T follicular helper cell (primary cell): ENCODE measurements around the gene AIG1.
"Not testable (repeated sequence)": the region's sequence is repeated elsewhere in the genome, so short reads cannot be mapped to it uniquely, and the experiment has no call there.

Experiments
- DNase-seq: peaks from one replicate; pipeline ENCODE4 v3.0.0-alpha.2; 2020; ENCODE audit warnings: low read depth

The AIG1 gene

DNA sequence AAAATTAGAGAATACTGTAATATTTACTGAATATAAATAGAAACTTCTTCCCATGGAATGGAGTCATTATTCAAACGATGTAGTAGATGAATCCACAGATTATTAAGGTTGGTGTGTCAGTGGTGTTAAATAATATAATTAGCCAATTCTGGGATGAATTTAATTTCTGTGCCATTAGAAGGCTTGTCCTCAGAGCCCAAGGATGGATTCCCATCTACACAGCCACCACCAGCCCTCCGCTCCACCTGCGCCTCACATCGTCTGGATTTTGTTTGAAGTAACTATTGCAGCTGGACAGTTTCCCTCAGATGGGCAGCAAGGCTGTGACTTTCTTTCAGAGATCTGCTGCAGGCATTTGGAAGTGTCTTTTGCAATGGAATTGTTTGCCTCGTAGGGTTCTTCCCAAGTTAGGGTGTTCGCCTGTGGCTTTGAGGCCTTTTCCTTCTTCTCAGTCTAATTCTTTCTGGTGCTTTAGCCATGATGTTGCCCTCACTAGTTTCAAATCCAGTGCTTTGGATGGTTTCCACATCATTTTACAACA lies 104.7 kb downstream of the AIG1 start:
- DNase-seq: no peak

DNA sequence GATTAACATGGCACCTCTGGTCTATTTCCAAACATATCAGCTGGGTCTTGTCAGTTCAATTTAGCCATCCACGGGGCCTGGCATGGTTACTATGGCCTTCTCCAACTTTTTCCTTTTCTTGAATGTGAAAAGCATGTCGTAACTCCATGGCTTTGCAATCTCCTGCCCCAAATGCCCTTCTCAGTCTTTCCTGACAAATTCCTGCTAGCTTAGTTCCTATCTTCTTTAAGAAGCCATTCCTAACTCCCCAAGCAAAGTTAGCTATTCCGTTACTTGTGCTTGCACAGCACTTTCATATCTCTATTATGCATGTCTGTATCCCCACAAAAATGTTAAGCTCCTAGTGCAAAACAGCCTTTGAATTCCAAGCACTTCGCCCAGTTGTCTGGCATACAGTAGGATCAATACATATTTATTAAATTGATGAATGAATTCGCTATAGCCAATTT lies 105.6 kb downstream of the AIG1 start:
- no peak for DNase-seq

DNA sequence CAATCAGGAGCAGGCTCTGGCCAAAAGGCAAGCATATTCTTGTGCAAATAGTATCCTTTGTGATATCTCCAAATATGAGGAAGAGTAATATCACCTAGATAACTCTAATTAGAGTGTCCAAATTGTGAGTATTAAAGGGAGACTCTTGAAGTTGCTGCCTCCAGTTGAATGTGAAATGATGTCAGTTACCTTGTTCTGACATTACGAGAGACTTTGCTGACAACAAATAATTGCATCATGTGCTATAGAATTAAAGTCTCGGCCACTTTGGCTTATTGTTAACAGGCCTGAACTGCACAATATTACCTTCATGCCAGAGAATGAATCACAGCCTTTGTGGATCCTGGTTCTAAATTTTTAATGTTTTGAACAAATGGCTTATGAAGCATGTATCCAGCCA lies 106.5 kb downstream of the AIG1 start:
- DNase-seq: no peak

DNA sequence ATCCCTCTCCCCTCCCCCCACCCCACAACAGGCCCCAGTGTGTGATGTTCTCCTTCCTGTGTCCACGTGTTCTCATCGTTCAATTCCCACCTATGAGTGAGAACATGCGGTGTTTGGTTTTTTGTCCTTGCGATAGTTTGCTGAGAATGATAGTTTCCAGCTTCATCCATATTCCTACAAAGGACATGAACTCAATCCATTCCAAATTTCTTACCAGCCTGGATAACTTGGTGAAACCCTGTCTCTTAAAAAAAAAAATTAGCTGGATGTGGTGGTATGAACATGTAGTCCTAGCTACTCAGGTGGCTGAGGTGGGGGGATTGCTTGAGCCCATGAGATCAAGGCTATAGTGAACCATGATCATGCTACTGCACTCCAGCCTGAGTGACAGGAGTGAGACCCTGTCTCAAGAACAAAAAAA lies 107.7 kb downstream of the AIG1 start:
- DNase-seq: not testable (repeated sequence)

DNA sequence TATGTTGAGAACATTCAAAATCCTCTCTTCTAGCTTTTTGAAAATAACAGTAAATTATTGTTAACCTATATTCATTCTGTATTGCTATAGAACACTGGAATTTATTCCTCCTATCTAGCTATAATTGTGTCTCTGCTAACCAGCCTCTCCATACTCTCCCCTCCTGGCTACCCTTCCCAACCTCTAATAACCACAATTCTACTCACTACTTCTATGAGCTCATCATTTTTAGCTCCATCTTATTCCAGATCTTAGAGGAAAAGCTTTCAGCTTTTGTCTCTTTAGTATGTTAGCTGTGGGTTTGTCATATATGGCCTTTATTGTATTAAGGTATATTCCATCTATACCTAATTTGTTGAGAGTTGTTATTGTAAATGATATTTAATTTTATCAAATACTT lies 108.8 kb downstream of the AIG1 start:
- no peak for DNase-seq

DNA sequence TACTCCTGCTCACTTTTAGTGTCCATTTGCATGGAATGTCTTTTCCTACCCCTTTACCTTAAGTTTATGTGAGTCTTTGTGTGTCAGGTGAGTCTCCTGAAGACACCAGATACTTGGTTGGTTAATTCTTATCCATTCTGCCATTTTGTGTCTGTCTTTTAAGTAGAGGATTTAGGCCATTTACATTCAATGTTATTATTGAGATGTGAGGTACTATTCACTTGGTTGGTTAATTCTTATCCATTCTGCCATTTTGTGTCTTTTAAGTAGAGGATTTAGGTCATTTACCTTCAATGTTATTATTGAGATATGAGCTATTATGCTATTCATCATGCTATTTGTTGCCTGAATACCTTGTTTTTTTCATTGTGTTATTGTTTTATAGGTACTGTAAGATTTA lies 113.8 kb downstream of the AIG1 start:
- no peak for DNase-seq

DNA sequence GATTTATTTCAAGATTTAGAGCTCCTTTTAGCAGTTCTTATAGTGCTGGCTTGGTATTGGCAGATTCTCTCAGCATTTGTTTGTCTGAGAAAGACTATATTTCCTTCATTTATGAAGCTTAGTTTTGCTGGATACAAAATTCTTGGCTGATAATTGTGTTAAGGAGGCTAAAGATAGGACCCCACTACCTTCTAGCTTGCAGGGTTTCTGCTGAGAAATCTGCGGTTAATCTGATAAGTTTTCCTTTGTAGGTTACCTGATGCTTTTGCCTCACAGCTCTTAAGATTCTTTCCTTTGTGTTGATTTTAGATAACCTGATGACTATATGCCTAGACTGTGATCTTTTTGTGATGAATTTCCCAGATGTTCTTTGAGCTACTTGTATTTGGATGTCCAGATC lies 114.3 kb downstream of the AIG1 start:
- DNase-seq: no peak

DNA sequence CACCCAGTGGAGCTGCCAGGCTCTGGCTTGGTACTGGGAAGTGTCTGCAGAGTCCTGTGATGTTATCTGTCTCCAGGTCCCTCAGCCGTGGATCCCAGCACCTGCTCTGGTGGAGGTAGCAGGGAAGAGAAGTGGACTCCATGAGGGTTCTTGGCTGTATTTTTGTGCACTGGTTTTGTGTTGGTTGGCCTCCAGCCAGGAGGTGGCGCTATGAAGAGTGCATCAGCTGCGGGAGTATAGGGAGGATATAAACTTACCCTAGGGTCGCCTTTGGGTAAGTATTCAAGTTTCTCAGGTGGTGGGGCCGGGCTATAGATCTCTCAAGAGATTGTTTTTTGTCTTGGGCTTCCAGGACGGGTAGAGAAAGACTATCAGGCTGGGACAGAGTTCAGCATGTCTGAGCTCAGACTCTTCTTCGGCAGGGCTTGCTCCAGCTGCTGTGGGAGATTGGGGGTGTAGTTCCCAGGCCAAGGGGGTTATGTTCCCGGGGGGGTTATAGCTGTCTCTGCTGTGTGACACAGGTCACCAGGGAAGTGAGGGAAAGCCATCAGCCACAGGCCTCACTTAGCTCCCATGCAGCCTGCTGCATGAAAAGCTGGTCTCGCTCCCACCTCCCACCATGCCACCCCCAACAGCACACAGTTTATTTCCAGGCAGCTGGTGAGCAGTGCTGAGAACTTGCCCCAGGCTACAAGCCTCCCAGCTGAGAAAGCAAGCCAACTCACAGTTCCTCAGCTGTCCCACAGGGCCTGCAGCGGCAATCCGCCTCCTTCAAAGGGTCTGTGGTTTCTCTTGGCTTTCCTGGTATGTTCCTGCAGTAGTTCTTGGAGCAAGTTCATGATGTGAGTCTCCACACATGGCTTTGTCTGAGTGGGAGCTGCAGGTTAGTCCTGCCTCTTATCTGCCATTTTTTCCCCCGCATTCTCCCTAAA lies 115.7 kb downstream of the AIG1 start:
- DNase-seq: no peak

DNA sequence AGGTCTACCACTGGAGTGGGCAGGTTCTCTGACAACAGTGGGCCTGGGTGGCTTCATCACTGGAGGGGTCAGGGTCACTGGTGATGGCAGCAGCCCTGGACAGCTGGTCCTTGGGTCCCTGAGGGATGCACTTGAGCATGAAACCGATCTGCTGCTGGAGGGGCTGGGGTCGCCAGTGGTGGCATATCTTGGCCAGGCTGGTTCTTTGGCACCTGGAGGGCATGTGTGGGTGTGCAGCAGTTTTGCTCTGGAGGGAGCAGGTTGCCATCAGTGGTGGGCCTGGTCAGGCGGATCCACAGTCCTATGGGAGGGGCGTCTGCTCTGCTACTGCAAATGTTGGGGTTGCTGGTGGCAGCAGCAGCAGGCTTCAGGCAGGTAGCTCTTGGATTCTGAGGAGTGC lies 117.0 kb downstream of the AIG1 start:
- DNase-seq: no peak

DNA sequence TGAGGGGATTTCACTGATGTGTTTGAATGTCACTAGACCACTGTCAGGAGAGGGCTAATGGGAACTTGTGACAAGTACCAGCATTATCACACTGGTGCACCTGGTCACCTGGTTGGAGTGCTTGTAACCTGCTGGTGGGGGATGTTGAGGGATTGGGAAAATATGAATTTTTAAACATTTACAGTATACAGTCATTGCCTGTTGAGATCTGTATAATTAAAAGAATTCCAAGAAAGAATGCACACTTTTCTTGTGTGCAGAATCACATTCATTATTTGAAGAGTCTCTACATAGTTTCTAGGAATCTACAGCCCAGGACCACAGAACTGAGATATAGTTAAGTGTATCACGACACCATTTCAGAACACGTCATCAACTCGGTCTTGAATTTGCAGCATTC lies 118.4 kb downstream of the AIG1 start:
- no peak for DNase-seq

DNA sequence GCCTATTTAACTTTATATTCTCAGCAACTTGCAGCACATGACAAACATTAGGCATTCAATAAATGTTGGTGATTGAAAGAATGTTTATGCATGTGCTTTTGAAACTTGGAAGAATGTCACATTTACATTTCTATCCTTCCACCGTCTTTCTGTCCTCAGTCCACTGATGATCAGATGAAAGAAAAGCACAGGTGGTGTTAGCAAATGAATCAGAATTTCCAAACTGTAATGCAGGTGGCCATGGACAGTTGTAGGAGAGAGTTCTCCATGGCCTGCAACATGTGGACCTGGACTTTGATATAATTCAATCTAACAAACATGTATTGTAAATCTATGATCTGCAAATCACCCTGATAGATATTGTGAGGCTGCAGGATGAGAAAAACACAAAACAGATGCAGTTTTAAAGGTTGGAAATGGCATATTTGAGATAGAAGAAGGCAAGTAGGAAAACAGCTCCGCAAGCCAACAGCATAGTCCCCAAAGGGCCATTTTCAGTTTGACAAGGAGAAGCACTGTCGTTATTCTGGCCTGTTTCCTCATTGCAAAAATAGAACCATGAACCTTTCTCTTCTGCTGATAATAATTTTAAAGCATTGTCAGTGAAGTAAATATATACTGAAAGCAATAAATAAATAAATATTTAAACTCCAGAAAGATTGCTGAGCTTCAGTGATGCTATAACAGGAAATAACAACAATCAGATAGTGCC lies 119.4 kb downstream of the AIG1 start:
- no peak for DNase-seq

DNA sequence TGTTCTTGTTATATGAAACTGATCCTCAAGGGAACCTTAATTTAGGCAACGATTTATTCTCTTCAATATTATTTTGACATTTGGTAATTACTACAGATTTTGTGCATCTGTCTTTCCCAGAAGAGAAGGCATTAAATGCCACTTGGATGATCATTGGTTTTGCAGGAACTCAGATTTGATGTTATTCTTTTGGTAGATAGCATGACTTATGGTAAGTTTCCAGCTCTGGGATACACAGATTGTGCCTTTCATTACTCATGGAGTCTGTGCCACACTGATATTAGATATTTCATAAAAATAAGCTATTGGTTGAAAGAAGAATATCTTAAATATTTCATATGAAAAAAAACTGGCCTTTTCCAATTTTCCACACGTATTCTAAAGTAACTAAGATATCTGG lies 120.1 kb downstream of the AIG1 start:
- DNase-seq: no peak

DNA sequence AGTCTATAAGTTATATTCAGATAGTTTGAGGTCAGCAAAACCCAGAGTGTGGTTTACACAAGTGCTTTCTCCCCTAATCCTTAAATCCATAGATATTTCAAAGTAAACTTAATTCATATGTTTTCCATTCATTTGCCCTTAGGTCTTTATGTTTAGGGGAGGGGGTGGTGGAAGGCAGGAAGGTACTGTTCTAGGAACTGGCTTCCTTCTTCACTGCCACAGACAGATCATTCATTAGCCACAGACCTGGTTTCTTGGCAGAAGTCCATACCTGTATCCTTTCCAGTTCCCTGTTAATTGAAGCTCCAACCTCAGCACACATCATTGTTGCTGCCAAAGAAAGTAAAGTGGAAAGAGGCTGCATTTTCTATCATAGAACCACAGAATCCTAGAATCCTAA lies 123.0 kb downstream of the AIG1 start:
- DNase-seq: no peak

DNA sequence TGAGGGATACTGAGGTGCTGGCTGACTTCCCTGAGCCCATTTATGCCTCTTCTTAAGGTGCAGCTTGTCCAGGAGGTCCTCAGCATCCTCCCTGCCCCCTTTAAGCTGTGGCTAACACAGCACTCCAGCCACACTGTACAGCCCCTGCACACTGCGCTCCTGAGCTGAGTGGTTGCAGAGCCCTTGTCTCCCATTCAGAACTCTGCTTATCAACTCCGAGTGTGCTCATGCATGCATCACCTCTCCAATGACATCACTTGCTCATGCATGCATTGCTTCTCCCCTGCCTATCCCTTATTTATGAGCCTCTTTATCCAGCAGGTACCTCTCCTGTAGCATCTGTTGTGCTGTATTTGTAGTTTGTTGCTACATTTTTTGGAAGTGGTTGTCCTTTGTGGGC lies 124.6 kb downstream of the AIG1 start:
- no peak for DNase-seq

DNA sequence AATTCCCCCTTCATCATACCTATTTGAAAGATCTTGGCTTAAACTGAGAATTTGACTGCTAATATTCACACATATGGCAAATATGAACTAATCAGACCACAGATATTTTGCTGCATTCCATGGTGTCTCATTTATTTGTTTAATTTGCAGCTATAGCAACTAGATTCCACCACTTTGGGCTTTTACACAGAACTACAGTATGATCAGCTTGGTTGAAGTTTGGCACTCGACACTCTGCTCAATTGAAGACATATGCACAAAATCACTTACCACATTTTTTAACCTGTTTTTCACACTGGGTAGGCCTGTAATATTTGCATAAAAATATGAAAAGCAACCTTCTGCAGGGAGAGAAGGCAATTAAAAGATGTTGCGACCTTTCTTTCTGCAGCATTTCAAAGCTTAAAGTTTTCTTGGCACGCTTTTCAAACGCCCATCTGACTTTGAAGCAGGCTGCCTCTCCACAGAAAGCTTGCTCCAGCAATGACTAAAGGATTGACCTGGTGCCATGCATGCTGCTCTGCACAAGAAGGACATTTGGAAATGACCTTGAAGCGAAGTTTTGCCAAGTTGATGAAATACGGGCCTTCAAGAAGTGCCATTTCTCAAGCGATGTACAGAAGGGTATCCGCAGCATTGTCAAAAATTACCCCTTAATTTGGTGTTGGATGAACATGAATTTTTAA lies 126.7 kb downstream of the AIG1 start:
- DNase-seq: no peak

DNA sequence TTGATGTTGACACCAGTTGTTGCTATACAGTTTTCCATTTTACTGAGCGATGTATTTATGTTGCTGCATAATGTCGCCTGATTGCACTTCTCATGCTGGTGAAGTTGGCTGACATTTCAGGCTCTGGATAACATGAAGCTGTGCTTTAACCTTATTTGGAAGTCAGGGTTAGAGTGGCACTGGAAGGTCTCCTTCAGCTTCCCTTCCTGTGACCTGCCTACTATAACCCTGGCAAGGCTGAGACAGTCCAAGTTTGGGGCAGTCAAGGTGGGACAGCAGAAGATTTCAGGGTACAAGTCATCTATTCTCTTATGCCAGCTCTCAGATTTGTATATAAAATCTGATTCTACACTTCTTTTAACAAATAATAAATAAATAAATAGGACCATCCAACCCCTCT lies 127.6 kb downstream of the AIG1 start:
- DNase-seq: no peak

DNA sequence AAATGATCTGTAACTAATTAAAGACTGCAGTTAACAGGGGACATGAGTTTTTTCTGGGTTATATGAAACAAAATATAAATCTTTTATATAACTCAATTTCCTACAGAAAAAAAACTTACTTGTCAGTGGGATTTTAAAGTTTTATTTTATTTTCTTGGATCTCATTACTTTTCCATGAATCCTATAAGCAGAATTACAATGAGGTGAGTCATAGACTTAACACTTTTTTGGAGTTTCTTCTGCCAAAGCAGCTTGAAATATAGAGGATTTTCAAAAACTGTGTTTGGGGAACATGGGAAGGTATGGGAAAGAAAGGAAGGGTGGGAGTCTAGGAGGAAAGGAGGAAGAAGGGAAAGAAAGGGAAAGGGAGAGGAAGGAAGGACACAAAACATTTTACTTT lies 130.7 kb downstream of the AIG1 start:
- no peak for DNase-seq

DNA sequence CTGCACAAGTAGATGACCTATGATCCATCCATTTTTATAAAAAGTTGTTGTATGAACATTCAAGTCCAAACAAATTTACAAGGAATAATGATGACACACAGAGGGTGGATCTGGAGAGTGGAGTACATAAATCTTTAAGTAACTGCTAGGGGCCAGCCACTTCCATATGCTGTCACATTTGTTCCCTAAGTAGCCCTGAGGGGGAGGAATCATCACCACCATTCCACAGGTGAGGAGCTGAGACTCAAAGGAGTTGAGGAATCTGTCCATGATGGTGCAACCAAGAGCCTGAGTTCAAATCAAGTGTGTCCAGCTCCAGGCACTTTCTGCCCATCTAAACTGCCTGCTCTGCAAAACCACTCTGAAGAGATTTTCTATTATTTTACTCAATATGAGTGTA lies 132.1 kb downstream of the AIG1 start:
- DNase-seq: no peak

DNA sequence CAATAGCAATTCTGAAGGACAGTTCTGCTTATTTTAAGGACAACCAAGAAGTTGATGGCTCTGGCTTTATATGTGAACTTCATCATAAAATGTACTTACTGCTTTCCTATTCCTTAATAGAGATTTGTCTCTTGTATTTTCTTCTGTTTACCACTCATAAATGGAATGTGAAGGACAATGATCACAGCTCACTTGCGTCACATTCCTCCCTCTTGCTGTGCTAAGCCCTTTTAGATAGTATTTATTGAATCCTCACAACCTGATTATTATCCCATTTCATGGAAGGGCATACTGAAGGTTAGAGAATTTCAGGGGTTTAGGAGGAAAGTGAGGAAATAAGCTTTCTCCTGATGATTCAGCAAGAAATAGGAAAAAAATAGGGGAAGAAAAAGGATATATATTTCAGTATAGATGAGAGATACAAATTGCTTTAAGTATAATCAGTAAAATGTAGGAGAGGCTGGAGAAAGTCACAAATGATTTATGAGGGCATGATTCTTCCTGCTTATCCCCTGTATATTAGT lies 132.9 kb downstream of the AIG1 start:
- no peak for DNase-seq

DNA sequence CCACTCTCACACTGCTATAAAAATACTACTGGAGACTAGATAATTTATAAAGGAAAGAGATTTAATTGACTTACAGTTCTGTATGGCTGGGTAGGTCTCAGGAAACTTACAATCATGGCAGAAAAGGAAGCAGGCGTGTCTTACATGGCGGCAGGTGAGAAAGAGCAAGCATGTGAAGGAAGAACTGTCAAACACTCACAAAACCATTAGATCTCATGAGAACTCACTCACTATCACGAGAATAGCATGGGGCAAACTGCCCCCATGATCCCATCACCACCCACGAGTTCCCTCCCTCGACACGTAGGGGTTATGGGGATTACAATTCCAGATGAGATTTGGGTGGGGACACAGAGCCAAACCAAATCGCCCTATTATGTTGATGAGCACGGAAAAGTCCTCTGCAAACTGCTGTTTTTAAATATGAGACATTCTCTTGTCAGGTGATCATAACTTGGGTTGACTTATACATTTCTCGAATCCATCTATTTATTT lies 133.5 kb downstream of the AIG1 start:
- no peak for DNase-seq

DNA sequence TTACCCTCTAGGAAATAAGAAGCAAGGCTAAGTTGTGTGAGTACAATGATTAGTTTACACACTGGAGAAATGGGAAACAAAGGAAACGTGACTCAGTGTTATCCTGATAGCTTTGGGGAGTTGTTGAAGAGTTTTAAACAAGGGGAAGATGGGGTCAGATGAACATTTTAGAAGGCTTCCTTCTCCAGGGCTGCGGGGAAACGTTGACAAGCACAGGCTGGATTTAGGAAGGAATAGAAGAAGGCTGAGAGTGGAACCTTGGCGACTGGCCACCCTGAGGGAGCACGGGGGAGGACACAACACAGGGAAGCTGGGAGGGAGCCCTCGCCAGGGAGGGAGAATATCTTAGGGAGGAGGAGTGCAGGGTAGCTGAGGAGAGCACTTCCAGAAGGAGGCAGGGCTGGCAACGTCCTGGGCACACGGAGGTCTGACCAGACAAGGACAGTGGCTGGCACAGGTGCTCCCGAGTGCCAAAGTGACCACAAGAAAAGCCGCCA lies 134.7 kb downstream of the AIG1 start:
- DNase-seq: no peak
